ENCODE results near the gene ATR.
"Not testable (repeated sequence)": the region's sequence is repeated elsewhere in the genome, so short reads cannot be mapped to it uniquely, and the experiment has no call there.

ATR gene

GRCh38 chr3:142445816-142446254, 132.7 kb downstream of the ATR start:
- no peak for DNase-seq

GRCh38 chr3:142444343-142444742, 134.2 kb downstream of the ATR start:
- no peak for DNase-seq

GRCh38 chr3:142443060-142443459, 135.5 kb downstream of the ATR start:
- not testable (repeated sequence) for DNase-seq

GRCh38 chr3:142439499-142440220, 138.9 kb downstream of the ATR start:
- DNase-seq = not testable (repeated sequence)

GRCh38 chr3:142438096-142438495, 140.4 kb downstream of the ATR start:
- not testable (repeated sequence) for DNase-seq

- no peak for DNase-seq
These were observed 141.5 kb downstream of the ATR start for GRCh38 chr3:142436951-142437585.

- no peak for DNase-seq
These were observed 144.0 kb downstream of the ATR start for GRCh38 chr3:142434503-142434902.

- DNase-seq = no peak
These were observed 145.4 kb downstream of the ATR start for GRCh38 chr3:142433110-142433509.

GRCh38 chr3:142429582-142429981, 149.0 kb downstream of the ATR start:
- no peak for DNase-seq

- DNase-seq = no peak
These were observed 153.8 kb downstream of the ATR start for GRCh38 chr3:142424754-142425153.

GRCh38 chr3:142418926-142419592, 159.5 kb downstream of the ATR start:
- DNase-seq = no peak

- no peak for DNase-seq
These were observed 161.2 kb downstream of the ATR start for GRCh38 chr3:142417302-142417701.

- not testable (repeated sequence) for DNase-seq
These were observed 178.0 kb downstream of the ATR start for GRCh38 chr3:142400537-142400936.

All from DMS 273 treated with DMSO at 0.1 percent for 48 hours (cell line).